GM18858 (cell line): ENCODE data around the gene GYPB.
"Not testable (repeated sequence)": the region's sequence is repeated elsewhere in the genome, so short reads cannot be mapped to it uniquely, and the experiment has no call there.

ENCODE experiments used
- ATAC-seq: cut with Tn5 transposase; IDR thresholded peaks from one replicate; pipeline ENCODE4 v1.9.1; 2021; ENCODE audit not compliant: unreplicated experiment

Gene GYPB

GRCh38 chr4:144019277-144019676 lies at the start of gene GYPB:
Gene GYPB (minus strand): TSS chr4:144019380. CDS start chr4:144019287, 93 bp downstream.
- not testable (repeated sequence) for ATAC-seq

- ATAC-seq: not testable (repeated sequence)
Observed at GRCh38 chr4:144061556-144061955, 42.4 kb upstream of the GYPB start.

GRCh38 chr4:144060234-144060859 lies 41.2 kb upstream of the GYPB start:
- not testable (repeated sequence) for ATAC-seq

GRCh38 chr4:144056800-144057199 lies 37.6 kb upstream of the GYPB start:
- no peak for ATAC-seq

GRCh38 chr4:144055336-144055735 lies 36.2 kb upstream of the GYPB start:
- ATAC-seq: not testable (repeated sequence)

- not testable (repeated sequence) for ATAC-seq
Observed at GRCh38 chr4:144051494-144051893, 32.3 kb upstream of the GYPB start.

GRCh38 chr4:144050631-144051030 lies 31.5 kb upstream of the GYPB start:
- ATAC-seq: not testable (repeated sequence)

GRCh38 chr4:144049495-144050424 lies 30.6 kb upstream of the GYPB start:
- not testable (repeated sequence) for ATAC-seq

- ATAC-seq: not testable (repeated sequence)
Observed at GRCh38 chr4:144044936-144045335, 25.8 kb upstream of the GYPB start.

GRCh38 chr4:144032580-144032979 lies 13.4 kb upstream of the GYPB start:
- not testable (repeated sequence) for ATAC-seq

GRCh38 chr4:144031875-144032274 lies 12.7 kb upstream of the GYPB start:
- ATAC-seq: not testable (repeated sequence)

- not testable (repeated sequence) for ATAC-seq
Observed at GRCh38 chr4:144031369-144031768, 12.2 kb upstream of the GYPB start.

GRCh38 chr4:144030708-144031107 lies 11.5 kb upstream of the GYPB start:
- not testable (repeated sequence) for ATAC-seq

GRCh38 chr4:144026682-144027081 lies 7.5 kb upstream of the GYPB start:
- not testable (repeated sequence) for ATAC-seq

GRCh38 chr4:144024399-144025053 lies 5.3 kb upstream of the GYPB start:
- ATAC-seq: not testable (repeated sequence)

- ATAC-seq: not testable (repeated sequence)
Observed at GRCh38 chr4:144022772-144023400, 3.7 kb upstream of the GYPB start.

- ATAC-seq: peak; percentile 82
Observed at GRCh38 chr4:144021336-144021990, 2.3 kb upstream of the GYPB start.

- ATAC-seq: not testable (repeated sequence)
Observed at GRCh38 chr4:144018223-144019000, 768 bp downstream of the GYPB start.

- ATAC-seq: not testable (repeated sequence)
Observed at GRCh38 chr4:144017271-144017670, 1.9 kb downstream of the GYPB start.
